Loucy (cell line): Measurements from ENCODE around the gene GMPR2.

Experiments
- H2AFZ ChIP-seq: fragments of 200-600 bp; sonication (generic); 2 replicates; pipeline ENCODE4 v1.6.0; 2016; ENCODE audit warnings: antibody characterized with exemption, mild to moderate bottlenecking, low read length, moderate library complexity
- H3F3A ChIP-seq: fragments of 200-600 bp; 2 replicates; pipeline ENCODE4 v1.6.0; 2016; ENCODE audit warnings: antibody characterized with exemption, low read depth, mild to moderate bottlenecking
- H3K27me3 ChIP-seq: fragments of 200-600 bp; sonication (generic); 2 replicates; pipeline ENCODE4 v1.6.1; 2014; ENCODE audit warnings: low read length, mild to moderate bottlenecking; ENCODE audit not compliant: insufficient read depth, poor library complexity, severe bottlenecking
- H3K36me3 ChIP-seq: fragments of 200-600 bp; sonication (generic); 2 replicates; pipeline ENCODE4 v1.6.1; 2016; ENCODE audit warnings: low read length; ENCODE audit not compliant: insufficient read depth
- H3K4me1 ChIP-seq: fragments of 200-600 bp; sonication (generic); 2 replicates; pipeline ENCODE4 v1.5.1; 2014; ENCODE audit warnings: low read length, mild to moderate bottlenecking; ENCODE audit not compliant: insufficient read depth, poor library complexity, severe bottlenecking
- H3K4me2 ChIP-seq: fragments of 200-600 bp; sonication (generic); 2 replicates; pipeline ENCODE4 v1.6.0; 2014; ENCODE audit warnings: antibody characterized with exemption, low read length, low read depth, mild to moderate bottlenecking; ENCODE audit not compliant: poor library complexity, severe bottlenecking
- H3K4me3 ChIP-seq: fragments of 200-600 bp; sonication (generic); 2 replicates; pipeline ENCODE4 v1.5.1; 2014; ENCODE audit warnings: low read length, mild to moderate bottlenecking, mixed read lengths; ENCODE audit not compliant: poor library complexity, severe bottlenecking
- H3K79me2 ChIP-seq: fragments of 200-600 bp; sonication (generic); 2 replicates; pipeline ENCODE4 v1.6.1; 2014; ENCODE audit warnings: low read length; ENCODE audit not compliant: insufficient read depth
- H3K9ac ChIP-seq: fragments of 200-600 bp; sonication (generic); 2 replicates; pipeline ENCODE4 v1.6.0; 2014; ENCODE audit warnings: mild to moderate bottlenecking, low read depth, low read length, moderate library complexity; ENCODE audit not compliant: poor library complexity, severe bottlenecking
- H3K9me2 ChIP-seq: fragments of 200-600 bp; sonication (generic); replicated peaks from 2 replicates; pipeline ENCODE4 v1.6.1; 2016; ENCODE audit warnings: low read depth, low read length, mixed read lengths
- H3K9me3 ChIP-seq: fragments of 200-600 bp; sonication (generic); 2 replicates; pipeline ENCODE4 v1.6.1; 2014; ENCODE audit warnings: mild to moderate bottlenecking, antibody characterized with exemption, low read length, low read depth; ENCODE audit not compliant: insufficient read depth
- H4K20me1 ChIP-seq: fragments of 200-600 bp; sonication (generic); 2 replicates; pipeline ENCODE4 v1.6.0; 2014; ENCODE audit warnings: antibody characterized with exemption, low read length, mild to moderate bottlenecking; ENCODE audit not compliant: insufficient read depth, poor library complexity, severe bottlenecking
- EZH2phosphoT487 ChIP-seq: fragments of 200-600 bp; IDR thresholded peaks from 2 replicates; pipeline ENCODE4 v1.6.1; 2018; ENCODE audit warnings: antibody characterized with exemption, mild to moderate bottlenecking, moderate library complexity, borderline replicate concordance
- TF ChIP-seq, protein P1 (sequence below): fragments of 200-600 bp; sonication (generic); conservative IDR thresholded peaks from 2 replicates; pipeline ENCODE4 v1.5.1; 2014; ENCODE audit warnings: mild to moderate bottlenecking, antibody characterized with exemption, low read length

GMPR2 gene

DNA sequence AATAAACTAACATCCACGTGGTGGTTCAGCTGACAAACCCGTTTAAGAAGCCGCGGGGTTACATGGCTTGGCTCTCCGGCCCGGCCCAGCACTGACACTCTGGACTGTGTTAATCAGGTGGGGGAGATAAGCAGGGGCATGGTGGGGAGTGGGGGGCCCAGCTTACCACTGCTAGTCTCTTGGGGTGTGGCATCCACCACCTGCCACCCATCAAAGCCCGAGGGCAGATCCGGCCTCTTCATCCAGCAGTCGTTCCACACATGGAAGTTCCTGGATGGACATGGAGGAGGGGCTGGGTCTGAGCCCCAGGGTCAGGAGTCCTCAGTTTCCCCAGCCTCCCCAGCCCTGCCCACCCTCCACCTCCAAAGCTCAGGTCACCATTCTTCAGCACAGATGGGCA is 25.4 kb downstream of the GMPR2 start:
- no peak overlapping the region for H3K9ac ChIP-seq
- no peaks in the 10 kb centered on the region for H3F3A ChIP-seq
- no peaks in the 10 kb centered on the region for H3K79me2 ChIP-seq
- H3K27me3 ChIP-seq, result no peaks in the 10 kb centered on the region
- no peaks in the 10 kb centered on the region for H4K20me1 ChIP-seq
- no peaks in the 10 kb centered on the region for H3K36me3 ChIP-seq
- no peak overlapping the region for H3K4me3 ChIP-seq
- no peak overlapping the region for H3K4me2 ChIP-seq
- H3K9me2 ChIP-seq, result no peaks in the 10 kb centered on the region
- H3K9me3 ChIP-seq, result no peaks in the 10 kb centered on the region
- no peak overlapping the region for H2AFZ ChIP-seq
- TF ChIP-seq, protein P1, sequence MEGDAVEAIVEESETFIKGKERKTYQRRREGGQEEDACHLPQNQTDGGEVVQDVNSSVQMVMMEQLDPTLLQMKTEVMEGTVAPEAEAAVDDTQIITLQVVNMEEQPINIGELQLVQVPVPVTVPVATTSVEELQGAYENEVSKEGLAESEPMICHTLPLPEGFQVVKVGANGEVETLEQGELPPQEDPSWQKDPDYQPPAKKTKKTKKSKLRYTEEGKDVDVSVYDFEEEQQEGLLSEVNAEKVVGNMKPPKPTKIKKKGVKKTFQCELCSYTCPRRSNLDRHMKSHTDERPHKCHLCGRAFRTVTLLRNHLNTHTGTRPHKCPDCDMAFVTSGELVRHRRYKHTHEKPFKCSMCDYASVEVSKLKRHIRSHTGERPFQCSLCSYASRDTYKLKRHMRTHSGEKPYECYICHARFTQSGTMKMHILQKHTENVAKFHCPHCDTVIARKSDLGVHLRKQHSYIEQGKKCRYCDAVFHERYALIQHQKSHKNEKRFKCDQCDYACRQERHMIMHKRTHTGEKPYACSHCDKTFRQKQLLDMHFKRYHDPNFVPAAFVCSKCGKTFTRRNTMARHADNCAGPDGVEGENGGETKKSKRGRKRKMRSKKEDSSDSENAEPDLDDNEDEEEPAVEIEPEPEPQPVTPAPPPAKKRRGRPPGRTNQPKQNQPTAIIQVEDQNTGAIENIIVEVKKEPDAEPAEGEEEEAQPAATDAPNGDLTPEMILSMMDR, result no peak
- TF ChIP-seq EZH2phosphoT487, result no peak
- no peaks in the 10 kb centered on the region for H3K4me1 ChIP-seq

DNA sequence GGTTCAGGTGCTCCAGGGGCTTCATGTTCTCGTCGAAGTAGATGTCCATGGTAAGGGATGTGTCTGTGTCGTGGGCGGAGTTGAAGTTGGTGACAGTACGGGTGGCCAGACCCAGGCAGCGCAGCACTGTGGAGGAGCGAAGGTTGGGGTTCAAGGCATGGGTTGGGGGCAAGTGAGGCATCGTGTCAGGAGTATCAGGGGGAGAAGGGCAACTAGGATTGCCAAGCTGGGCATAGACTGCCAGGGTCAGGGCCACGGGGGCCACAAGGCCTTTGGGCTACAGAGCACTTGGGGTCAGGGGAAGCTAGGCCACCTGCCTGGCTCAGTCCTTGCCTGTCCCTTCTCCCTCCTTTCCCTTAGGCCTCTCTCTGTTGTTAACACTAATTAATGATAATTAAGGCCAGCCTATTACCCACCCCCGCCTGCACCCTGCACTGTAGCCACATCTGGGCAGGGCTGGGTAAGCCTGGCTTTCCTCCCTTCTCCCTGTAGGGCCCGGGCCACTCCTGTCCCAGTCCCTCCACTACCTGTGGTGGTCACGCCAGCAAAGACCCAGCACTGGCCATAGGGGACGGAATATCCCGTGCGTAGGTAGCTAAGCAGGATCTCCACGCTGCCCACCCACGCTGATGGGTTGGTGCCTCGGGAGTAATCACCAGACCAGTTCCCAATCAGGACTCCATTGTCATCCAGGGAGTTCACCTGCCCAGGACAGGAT is 26.0 kb downstream of the GMPR2 start:
- no peak overlapping the region for H3K9ac ChIP-seq
- no peaks in the 10 kb centered on the region for H3F3A ChIP-seq
- H3K9me3 ChIP-seq, result no peaks in the 10 kb centered on the region
- H3K36me3 ChIP-seq, result no peaks in the 10 kb centered on the region
- H3K4me1 ChIP-seq, result no peaks in the 10 kb centered on the region
- no peaks in the 10 kb centered on the region for H3K79me2 ChIP-seq
- no peaks in the 10 kb centered on the region for H4K20me1 ChIP-seq
- H3K9me2 ChIP-seq, result no peaks in the 10 kb centered on the region
- H3K4me3 ChIP-seq, result no peak overlapping the region
- no peak overlapping the region for H3K4me2 ChIP-seq
- TF ChIP-seq, protein P1, result no peak
- no peak for TF ChIP-seq EZH2phosphoT487
- no peak overlapping the region for H2AFZ ChIP-seq
- H3K27me3 ChIP-seq, result no peaks in the 10 kb centered on the region

DNA sequence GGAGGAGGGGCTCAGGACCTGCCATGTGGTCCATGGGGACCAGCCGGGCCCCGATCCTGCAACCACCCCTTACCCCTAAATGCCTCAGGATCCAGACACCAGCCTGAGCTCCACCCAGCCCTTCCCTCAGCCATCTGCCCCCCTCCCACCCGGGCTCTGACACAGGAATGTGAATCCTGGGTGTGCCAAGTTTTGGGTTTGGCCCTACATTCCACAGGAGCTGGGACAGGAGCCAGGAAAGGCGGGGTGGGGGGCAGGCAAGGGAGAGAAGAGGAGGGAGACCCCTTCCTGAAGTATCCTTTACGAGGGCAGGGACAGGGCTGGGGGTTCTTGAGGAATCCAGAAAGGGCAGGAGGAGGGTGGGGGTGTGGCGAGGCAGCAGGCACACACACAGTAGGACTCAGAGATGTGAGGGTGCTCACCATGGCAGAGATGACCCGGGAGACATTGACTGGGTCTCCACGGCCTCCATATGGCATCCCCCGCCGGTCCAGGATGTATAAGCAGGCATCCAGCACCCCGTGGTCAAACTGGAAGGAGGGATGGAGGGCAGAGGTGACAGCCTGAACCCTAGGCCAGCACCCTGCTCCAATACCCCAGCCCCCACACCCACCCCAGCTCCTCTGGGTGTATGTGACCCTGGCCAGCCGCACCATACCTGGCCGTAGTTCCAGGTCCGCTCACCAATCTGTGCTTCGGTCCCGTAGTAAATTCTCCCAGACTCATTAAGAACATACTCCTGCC is 26.7 kb downstream of the GMPR2 start:
- no peaks in the 10 kb centered on the region for H3F3A ChIP-seq
- TF ChIP-seq, protein P1, result no peak
- no peak for TF ChIP-seq EZH2phosphoT487
- H3K9me2 ChIP-seq, result no peaks in the 10 kb centered on the region
- no peaks in the 10 kb centered on the region for H3K79me2 ChIP-seq
- no peaks in the 10 kb centered on the region for H3K9me3 ChIP-seq
- no peak overlapping the region for H3K4me3 ChIP-seq
- H3K4me2 ChIP-seq, result no peak overlapping the region
- H3K4me1 ChIP-seq, result no peaks in the 10 kb centered on the region
- H3K27me3 ChIP-seq, result no peaks in the 10 kb centered on the region
- no peak overlapping the region for H2AFZ ChIP-seq
- no peak overlapping the region for H3K9ac ChIP-seq
- no peaks in the 10 kb centered on the region for H3K36me3 ChIP-seq
- H4K20me1 ChIP-seq, result no peaks in the 10 kb centered on the region
